Activated naive CD4-positive, alpha-beta T cell treated with anti-CD3 and anti-CD28 coated beads, Interleukin-2, amount 50 U/mL, for 72 hours (primary cell): ENCODE measurements around the gene IRF7. TPM values are rescaled to one million over a fixed set of nuclear protein-coding genes. Genes with fewer than 3 reads are reported as not detected.

Source experiments
- ATAC-seq, 2 donors: fragments of 150-1000 bp; cut with Tn5 transposase; 2 replicates each; pipeline ENCODE4 v1.10.0; 2021; ENCODE audit warnings: mild to moderate bottlenecking in 2 of 2, moderate library complexity in 2 of 2
- DNase-seq, 2 donors: peaks; one replicate each; pipeline ENCODE4 v3.0.0; 2021 to 2022; ENCODE audit warnings: low spot score in 2 of 2
- H3K27ac Mint-ChIP-seq, 2 donors: one replicate each; pipeline ENCODE4 v1.8.0; 2022; ENCODE audit warnings: mild to moderate bottlenecking in 2 of 2, mixed read lengths in 2 of 2
- H3K36me3 Mint-ChIP-seq, 2 donors: one replicate each; pipeline ENCODE4 v1.8.0; 2022; ENCODE audit warnings: mixed read lengths in 2 of 2
- H3K9me3 Mint-ChIP-seq, 2 donors: one replicate each; pipeline ENCODE4 v1.8.0; 2022; ENCODE audit warnings: mixed read lengths in 2 of 2
- total RNA-seq, 2 donors: library from RNA; stranded (reverse); gene quantifications; one replicate each; pipeline ENCODE4 v1.2.3, GENCODE V29; 2022

The IRF7 gene
- total RNA-seq, 2 donors from 2014 or later, result 25.3 to 104 TPM

GRCh38 chr11:605286-606129, 10.2 kb downstream of the IRF7 start:
- no peak for ATAC-seq
- Mint-ChIP-seq H3K9me3 (no peaks in the 10 kb centered on the region), H3K27ac (peak overlapping the region in 1 of 2 donors; percentile 59), H3K36me3 (peaks cover 0 to 8% of the 10 kb centered on the region in 2 donors)
- DNase-seq, result no peak

DNA sequence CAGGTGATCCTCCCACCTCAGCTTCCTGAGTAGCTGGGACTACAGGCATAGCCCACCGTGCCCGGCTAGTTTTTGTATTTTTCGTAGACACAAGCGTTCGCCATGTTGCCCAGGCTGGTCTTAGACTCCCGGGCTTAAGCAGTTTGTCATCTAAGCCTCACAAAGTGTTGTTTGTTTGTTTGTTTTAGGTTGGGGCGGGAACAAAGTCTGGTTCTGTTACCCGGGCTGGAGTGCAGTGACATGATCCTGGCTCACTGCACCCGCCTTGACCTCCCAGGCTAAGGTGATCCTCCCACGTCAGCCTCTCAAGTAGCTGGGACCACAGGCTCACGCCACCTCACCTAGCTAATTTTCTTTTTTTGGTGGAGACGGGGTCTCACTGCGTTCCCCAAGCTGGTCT, 12.6 kb downstream of the IRF7 start:
- DNase-seq (no peak), ATAC-seq (no peak)
- peaks cover 0 to 8% of the 10 kb centered on the region in 2 donors for H3K36me3 Mint-ChIP-seq
- H3K9me3 Mint-ChIP-seq, result no peaks in the 10 kb centered on the region
- no peak overlapping the region for H3K27ac Mint-ChIP-seq

DNA sequence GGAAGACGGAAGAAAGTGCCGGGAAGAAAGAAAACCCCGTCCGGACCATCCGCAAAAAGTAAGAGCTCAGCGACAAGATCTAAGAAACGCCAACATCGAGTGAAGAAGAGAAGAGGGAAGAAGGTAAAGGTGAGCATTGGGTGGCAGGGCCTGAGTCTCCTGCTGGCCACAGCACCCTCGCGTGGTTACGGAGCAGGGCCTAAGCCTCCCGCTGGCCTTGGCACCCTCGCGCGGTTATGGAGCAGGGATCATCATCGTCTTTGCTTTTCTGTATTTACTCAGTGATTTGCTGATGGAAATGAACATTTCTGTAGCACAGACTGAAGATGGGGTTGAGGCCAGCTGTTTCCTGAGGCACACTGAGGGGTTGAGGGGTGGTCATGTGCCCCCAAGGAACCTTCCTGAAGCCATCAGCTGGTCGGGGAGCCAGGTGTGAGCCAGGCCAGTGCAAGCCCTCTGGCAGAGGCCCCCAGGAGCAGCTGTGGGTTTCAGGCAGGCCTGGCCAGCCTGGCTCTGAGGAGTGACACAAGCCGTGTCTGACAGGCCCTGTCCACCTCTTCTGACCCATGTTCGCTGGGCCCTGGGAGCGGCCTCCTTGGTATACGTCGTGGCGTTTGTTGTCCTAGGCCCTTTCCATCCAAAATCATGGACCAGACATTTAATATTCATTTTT, 14.0 kb downstream of the IRF7 start:
- H3K9me3 Mint-ChIP-seq, result no peaks in the 10 kb centered on the region
- no peak for DNase-seq
- H3K27ac Mint-ChIP-seq, result no peak overlapping the region
- peaks cover 0 to 7% of the 10 kb centered on the region in 2 donors for H3K36me3 Mint-ChIP-seq
- ATAC-seq, result no peak

DNA sequence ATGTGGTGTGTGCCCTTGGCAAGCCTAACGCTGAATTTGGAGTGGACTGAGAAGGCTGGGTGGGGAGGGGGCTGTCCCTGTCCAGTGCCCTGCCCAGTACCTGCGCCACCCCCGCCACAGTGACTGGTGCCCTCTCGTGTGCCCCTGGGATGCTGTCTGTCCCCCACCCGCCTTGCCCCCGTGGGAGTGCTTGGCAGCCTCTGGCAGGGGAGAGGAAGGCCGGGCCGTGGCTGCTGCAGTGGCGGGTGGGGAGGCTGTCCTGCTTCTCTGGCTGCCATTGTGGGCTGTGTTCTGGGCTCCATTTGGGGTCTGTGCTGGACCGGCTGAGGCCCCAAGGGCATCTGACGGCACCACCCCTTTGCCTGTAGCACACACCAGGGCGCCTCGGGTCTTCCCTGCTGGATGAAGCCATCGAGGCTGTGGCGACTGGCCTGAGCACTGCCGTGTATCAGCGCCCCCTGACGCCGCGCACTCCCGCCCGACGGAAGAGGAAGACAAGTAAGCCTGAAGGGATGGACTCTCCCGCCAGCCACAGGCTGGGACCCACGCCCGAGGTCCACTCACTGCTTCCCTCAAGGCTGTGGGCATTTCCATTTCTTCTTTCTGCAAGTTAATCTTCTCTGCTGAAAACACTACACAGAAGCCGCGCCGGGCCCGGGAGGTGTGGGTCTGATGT, 17.6 kb downstream of the IRF7 start:
- Mint-ChIP-seq H3K9me3 (no peaks in the 10 kb centered on the region), H3K27ac (no peak overlapping the region), H3K36me3 (peaks cover 7 to 16% of the 10 kb centered on the region in 2 donors)
- ATAC-seq (no peak), DNase-seq (no peak)

DNA sequence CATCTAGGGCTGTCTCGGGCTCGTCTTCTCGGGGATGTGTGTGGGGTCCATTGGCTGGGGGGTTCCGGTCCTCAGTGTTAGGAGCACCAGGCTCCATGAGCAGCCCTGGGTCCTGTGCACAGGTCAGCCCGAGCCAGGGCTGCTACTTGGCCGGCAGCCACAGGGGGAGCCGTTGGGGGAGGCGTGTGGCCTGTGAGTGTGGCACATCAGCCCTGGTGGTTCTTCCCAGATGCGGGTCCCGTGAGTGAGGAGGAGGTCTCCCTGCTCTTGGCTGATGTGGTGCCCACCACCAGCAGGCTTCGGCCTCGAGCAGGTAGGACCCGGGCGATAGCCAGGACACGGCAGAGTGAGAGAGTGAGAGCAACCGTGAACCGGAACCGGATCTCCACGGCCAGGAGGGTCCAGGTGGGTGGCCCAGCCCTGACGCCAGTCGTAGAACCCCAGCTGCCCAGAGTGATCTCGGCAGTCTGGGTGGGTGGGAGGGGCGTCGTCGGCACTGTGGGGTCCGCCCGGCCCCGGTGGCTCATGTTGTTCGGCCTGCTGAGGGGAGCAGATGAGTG, 18.5 kb downstream of the IRF7 start:
- ATAC-seq (peak in 1 of 2 donors; percentile 38), DNase-seq (no peak)
- Mint-ChIP-seq H3K36me3 (peaks cover 14 to 21% of the 10 kb centered on the region in 2 donors), H3K9me3 (no peaks in the 10 kb centered on the region), H3K27ac (peak overlapping the region; percentile 21 to 87)

GRCh38 chr11:596374-596773, 19.4 kb downstream of the IRF7 start:
- Mint-ChIP-seq H3K27ac (peak overlapping the region in 1 of 2 donors; percentile 21), H3K36me3 (peaks cover 16 to 24% of the 10 kb centered on the region in 2 donors), H3K9me3 (no peaks in the 10 kb centered on the region)
- ATAC-seq (peak in 1 of 2 donors; percentile 66), DNase-seq (no peak)

GRCh38 chr11:595400-595799, 20.4 kb downstream of the IRF7 start:
- DNase-seq, result no peak
- H3K36me3 Mint-ChIP-seq, result peaks cover 16 to 24% of the 10 kb centered on the region in 2 donors
- no peak overlapping the region for H3K27ac Mint-ChIP-seq
- no peak for ATAC-seq
- H3K9me3 Mint-ChIP-seq, result no peaks in the 10 kb centered on the region

GRCh38 chr11:593347-593746, 22.4 kb downstream of the IRF7 start:
- no peak for ATAC-seq
- H3K27ac Mint-ChIP-seq, result peak overlapping the region in 1 of 2 donors; percentile 19

GRCh38 chr11:592918-593317, 22.8 kb downstream of the IRF7 start:
- peaks cover 23 to 34% of the 10 kb centered on the region in 2 donors for H3K36me3 Mint-ChIP-seq
- ATAC-seq (no peak), DNase-seq (no peak)
- H3K9me3 Mint-ChIP-seq, result no peaks in the 10 kb centered on the region
- H3K27ac Mint-ChIP-seq, result peak overlapping the region in 1 of 2 donors; percentile 19

More at GRCh38 chr11:593347-593746, 22.4 kb downstream of the IRF7 start:
- H3K9me3 Mint-ChIP-seq, result no peaks in the 10 kb centered on the region
- DNase-seq, result no peak
- peaks cover 23 to 34% of the 10 kb centered on the region in 2 donors for H3K36me3 Mint-ChIP-seq

DNA sequence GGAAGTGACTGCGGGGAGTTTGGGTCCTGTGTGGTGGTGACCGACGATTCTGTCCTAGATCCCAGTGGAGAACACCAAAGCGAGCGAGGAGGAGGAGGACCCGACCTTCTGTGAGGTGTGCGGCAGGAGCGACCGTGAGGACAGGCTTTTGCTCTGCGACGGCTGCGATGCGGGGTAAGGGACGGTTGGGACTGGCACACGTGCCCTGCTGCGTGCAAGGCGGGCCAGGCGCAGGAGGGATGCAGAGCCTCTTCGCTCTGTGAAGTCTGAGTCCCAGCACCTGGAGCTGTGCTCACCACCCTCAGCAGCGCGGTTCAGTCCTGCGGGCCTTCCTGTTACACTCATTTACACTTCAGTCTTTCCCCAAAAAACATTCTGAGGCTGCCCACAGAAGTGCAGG, 23.2 kb downstream of the IRF7 start:
- no peak for DNase-seq
- no peak for ATAC-seq
- H3K9me3 Mint-ChIP-seq, result no peaks in the 10 kb centered on the region
- H3K36me3 Mint-ChIP-seq, result peaks cover 23 to 34% of the 10 kb centered on the region in 2 donors
- peak overlapping the region in 1 of 2 donors; percentile 36 for H3K27ac Mint-ChIP-seq

- H3K27ac Mint-ChIP-seq, result peak overlapping the region in 1 of 2 donors; percentile 86
- H3K36me3 Mint-ChIP-seq, result peaks cover 19 to 28% of the 10 kb centered on the region in 2 donors
Observed at GRCh38 chr11:590997-591396, 24.8 kb downstream of the IRF7 start.

GRCh38 chr11:589798-590197, 26.0 kb downstream of the IRF7 start:
- DNase-seq, result no peak
- Mint-ChIP-seq H3K36me3 (peaks cover 19 to 28% of the 10 kb centered on the region in 2 donors), H3K27ac (no peak overlapping the region), H3K9me3 (no peaks in the 10 kb centered on the region)
- ATAC-seq, result no peak

More at GRCh38 chr11:590997-591396, 24.8 kb downstream of the IRF7 start:
- ATAC-seq (no peak), DNase-seq (no peak)
- no peaks in the 10 kb centered on the region for H3K9me3 Mint-ChIP-seq

DNA sequence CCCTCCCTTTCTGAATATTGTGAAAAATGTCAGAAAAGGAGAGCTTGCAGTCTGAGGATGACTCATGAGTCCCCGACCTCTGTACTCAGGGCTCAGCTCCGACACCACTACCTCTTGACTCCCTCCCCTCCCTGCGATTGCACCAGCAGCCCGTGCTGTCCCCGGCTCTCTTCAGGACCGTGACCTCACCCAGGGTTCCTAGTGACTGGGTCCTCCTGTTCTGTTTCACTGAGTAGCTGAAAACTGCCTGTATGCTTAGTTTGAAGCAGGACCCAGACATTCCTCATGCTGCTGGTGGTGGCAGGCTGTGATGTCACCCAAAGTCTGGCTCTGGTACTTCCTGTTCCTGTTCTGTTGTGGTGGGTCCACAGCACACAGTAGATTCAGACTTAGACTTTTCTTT, 27.8 kb downstream of the IRF7 start:
- no peaks in the 10 kb centered on the region for H3K9me3 Mint-ChIP-seq
- H3K27ac Mint-ChIP-seq, result peak overlapping the region; percentile 88 to 97
- peak; percentile 68 to 83 for DNase-seq
- H3K36me3 Mint-ChIP-seq, result peaks cover 15 to 17% of the 10 kb centered on the region in 2 donors
- peak; percentile 96 to 99 for ATAC-seq

GRCh38 chr11:587546-587945, 28.2 kb downstream of the IRF7 start:
- DNase-seq (no peak), ATAC-seq (peak; percentile 36 to 48)
- no peaks in the 10 kb centered on the region for H3K9me3 Mint-ChIP-seq
- peaks cover 12 to 15% of the 10 kb centered on the region in 2 donors for H3K36me3 Mint-ChIP-seq
- H3K27ac Mint-ChIP-seq, result peak overlapping the region; percentile 88 to 97

- no peak for ATAC-seq
- Mint-ChIP-seq H3K36me3 (peaks cover 12 to 14% of the 10 kb centered on the region in 2 donors), H3K27ac (peak overlapping the region; percentile 88 to 90)
Observed at GRCh38 chr11:586376-587316, 29.1 kb downstream of the IRF7 start.

More at GRCh38 chr11:586376-587316, 29.1 kb downstream of the IRF7 start:
- DNase-seq, result no peak
- no peaks in the 10 kb centered on the region for H3K9me3 Mint-ChIP-seq
